PC-3 (cell line): ENCODE data around the gene SLC25A11. TPM values are rescaled to one million over a fixed set of nuclear protein-coding genes. Genes with fewer than 3 reads are reported as not detected.

Experiments
- ATAC-seq: fragments of 200-7000 bp; cut with Tn5 transposase; 2 replicates; pipeline ENCODE4 v1.9.1; 2020; ENCODE audit warnings: mild to moderate bottlenecking, moderate library complexity
- BruUV-seq: library from RNA; stranded (reverse); fragments of 400-500 nt; replicated peaks from 2 replicates; lab custom pipeline; 2021; lab: Mats Ljungman, UMichigan
- CTCF ChIA-PET: fragments of 300-600 bp; sonication (Branson Sonifier 250); formaldehyde crosslinking; loops from one replicate; lab custom pipeline; 2022; ENCODE audit warnings: antibody characterized with exemption; lab: Charles Lee
- POLR2A ChIA-PET: fragments of 300-600 bp; sonication (Branson Sonifier 250); formaldehyde crosslinking; loops from one replicate; lab custom pipeline; 2022; ENCODE audit warnings: antibody characterized with exemption; ENCODE audit not compliant: unreplicated experiment; lab: Charles Lee
- DNase-seq: peaks from one replicate; pipeline ENCODE4 v3.0.0-alpha.2; 2015
- H2AFZ ChIP-seq: fragments of 300-600 bp; sonication (generic); 2 replicates; pipeline ENCODE4 v1.6.0; 2016; ENCODE audit warnings: antibody characterized with exemption, low read length
- H3F3A ChIP-seq: fragments of 300-600 bp; sonication (generic); one replicate; pipeline ENCODE4 v1.6.0; 2017; ENCODE audit warnings: antibody characterized with exemption, low read length, control low read depth, mild to moderate bottlenecking; ENCODE audit not compliant: unreplicated experiment
- H3K27ac ChIP-seq: fragments of 300-600 bp; sonication (generic); 2 replicates; pipeline ENCODE4 v1.5.1; 2016; ENCODE audit warnings: mild to moderate bottlenecking, low read length
- H3K27me3 ChIP-seq: fragments of 300-600 bp; sonication (generic); 2 replicates; pipeline ENCODE4 v1.6.1; 2016; ENCODE audit warnings: low read length, mixed read lengths
- H3K36me3 ChIP-seq: fragments of 300-600 bp; sonication (generic); 2 replicates; pipeline ENCODE4 v1.6.1; 2016; ENCODE audit warnings: low read depth, mixed run types, low read length, mixed read lengths
- H3K4me1 ChIP-seq: fragments of 300-600 bp; sonication (generic); 2 replicates; pipeline ENCODE4 v1.5.1; 2016; ENCODE audit warnings: low read length; ENCODE audit not compliant: insufficient read depth
- H3K4me2 ChIP-seq: fragments of 300-600 bp; sonication (generic); 2 replicates; pipeline ENCODE4 v1.6.0; 2016; ENCODE audit warnings: low read length
- H3K4me3 ChIP-seq: fragments of 300-600 bp; sonication (generic); 2 replicates; pipeline ENCODE4 v1.5.1; 2016; ENCODE audit warnings: mild to moderate bottlenecking, low read length, mixed read lengths
- H3K79me2 ChIP-seq: fragments of 300-600 bp; sonication (generic); 2 replicates; pipeline ENCODE4 v1.6.1; 2017; ENCODE audit warnings: low read length, mixed read lengths
- H3K9ac ChIP-seq: fragments of 300-600 bp; sonication (generic); 2 replicates; pipeline ENCODE4 v1.6.0; 2016; ENCODE audit warnings: mild to moderate bottlenecking, low read length
- H3K9me2 ChIP-seq: fragments of 300-600 bp; sonication (generic); replicated peaks from 2 replicates; pipeline ENCODE4 v1.6.1; 2016; ENCODE audit warnings: mixed run types, low read length, mixed read lengths
- H3K9me3 ChIP-seq: fragments of 300-600 bp; sonication (generic); 2 replicates; pipeline ENCODE4 v1.6.1; 2016; ENCODE audit warnings: low read length, mixed read lengths
- H4K20me1 ChIP-seq: fragments of 300-600 bp; sonication (generic); 2 replicates; pipeline ENCODE4 v1.6.1; 2016; ENCODE audit warnings: low read length, mixed read lengths
- EZH2 ChIP-seq: fragments of 300-600 bp; sonication (generic); IDR thresholded peaks from one replicate; pipeline ENCODE4 v1.6.1; 2017; ENCODE audit warnings: antibody characterized with exemption, mild to moderate bottlenecking, low read length; ENCODE audit not compliant: unreplicated experiment
- EZH2phosphoT487 ChIP-seq: fragments of 300-600 bp; sonication (generic); IDR thresholded peaks from 2 replicates; pipeline ENCODE4 v1.6.1; 2018; ENCODE audit warnings: mild to moderate bottlenecking, antibody characterized with exemption, low read length, borderline replicate concordance
- intact Hi-C: fragments of 100-400 bp; cut with micrococcal nuclease; formaldehyde crosslinking; loops from 2 replicates; pipeline ENCODE4 v1.9.0; 2023
- total RNA-seq: library from RNA; depleted of rRNA; stranded (reverse); fragments of >200 nt; gene quantifications from 2 replicates; pipeline ENCODE4 v1.2.3, GENCODE V29; 2014
- TF ChIP-seq, protein P1 (sequence below): fragments of 300-600 bp; sonication (generic); conservative IDR thresholded peaks from 2 replicates; pipeline ENCODE4 v1.5.1; 2017; ENCODE audit warnings: antibody characterized with exemption, low read depth, mild to moderate bottlenecking, low read length

SLC25A11 gene
- total RNA-seq, 1 experiment from 2014 or later = 72.1 TPM

DNA sequence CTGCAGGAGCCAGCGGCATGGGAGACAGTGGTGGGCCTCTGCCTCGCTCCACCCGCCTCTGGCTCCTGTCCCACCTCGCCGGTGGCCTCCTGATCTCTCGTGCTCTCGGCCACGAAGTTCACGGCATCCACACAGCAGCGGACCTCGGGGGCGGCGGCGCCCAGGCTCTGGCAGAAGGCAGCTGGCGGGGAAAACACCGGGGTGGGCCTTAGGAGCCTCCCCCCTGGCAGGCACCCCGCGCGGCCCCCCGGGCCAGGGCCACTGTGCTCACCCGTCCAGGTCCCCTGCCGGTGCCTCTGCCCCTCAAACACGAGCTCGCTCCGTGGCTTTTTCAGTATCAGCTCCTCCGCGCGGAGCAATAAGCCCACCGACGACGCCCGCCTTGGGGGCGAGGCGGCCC lies 40.9 kb downstream of the SLC25A11 start:
- Histone ChIP-seq H2AFZ (no peak overlapping the region), H3K27me3 (no peaks in the 10 kb centered on the region), H3K79me2 (no peaks in the 10 kb centered on the region), H3K27ac (no peak overlapping the region), H3K4me2 (no peak overlapping the region), H3K9ac (no peak overlapping the region), H3K36me3 (no peaks in the 10 kb centered on the region; the same call in 1 of the 2 replicates), H3F3A (no peaks in the 10 kb centered on the region), H3K9me3 (no peaks in the 10 kb centered on the region), H3K4me1 (peaks cover 10% of the 10 kb centered on the region), H4K20me1 (no peaks in the 10 kb centered on the region), H3K4me3 (no peak overlapping the region), H3K9me2 (no peaks in the 10 kb centered on the region)
- BruUV-seq = no TSS peak
- CTCF ChIA-PET = no interaction called here
- intact Hi-C loops = no loop called here
- ATAC-seq = no peak
- POLR2A ChIA-PET = no interaction called here
- DNase-seq = no peak
- TF ChIP-seq, protein P1, sequence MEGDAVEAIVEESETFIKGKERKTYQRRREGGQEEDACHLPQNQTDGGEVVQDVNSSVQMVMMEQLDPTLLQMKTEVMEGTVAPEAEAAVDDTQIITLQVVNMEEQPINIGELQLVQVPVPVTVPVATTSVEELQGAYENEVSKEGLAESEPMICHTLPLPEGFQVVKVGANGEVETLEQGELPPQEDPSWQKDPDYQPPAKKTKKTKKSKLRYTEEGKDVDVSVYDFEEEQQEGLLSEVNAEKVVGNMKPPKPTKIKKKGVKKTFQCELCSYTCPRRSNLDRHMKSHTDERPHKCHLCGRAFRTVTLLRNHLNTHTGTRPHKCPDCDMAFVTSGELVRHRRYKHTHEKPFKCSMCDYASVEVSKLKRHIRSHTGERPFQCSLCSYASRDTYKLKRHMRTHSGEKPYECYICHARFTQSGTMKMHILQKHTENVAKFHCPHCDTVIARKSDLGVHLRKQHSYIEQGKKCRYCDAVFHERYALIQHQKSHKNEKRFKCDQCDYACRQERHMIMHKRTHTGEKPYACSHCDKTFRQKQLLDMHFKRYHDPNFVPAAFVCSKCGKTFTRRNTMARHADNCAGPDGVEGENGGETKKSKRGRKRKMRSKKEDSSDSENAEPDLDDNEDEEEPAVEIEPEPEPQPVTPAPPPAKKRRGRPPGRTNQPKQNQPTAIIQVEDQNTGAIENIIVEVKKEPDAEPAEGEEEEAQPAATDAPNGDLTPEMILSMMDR = no peak
- TF ChIP-seq EZH2 = no peak
- TF ChIP-seq EZH2phosphoT487 = no peak

DNA sequence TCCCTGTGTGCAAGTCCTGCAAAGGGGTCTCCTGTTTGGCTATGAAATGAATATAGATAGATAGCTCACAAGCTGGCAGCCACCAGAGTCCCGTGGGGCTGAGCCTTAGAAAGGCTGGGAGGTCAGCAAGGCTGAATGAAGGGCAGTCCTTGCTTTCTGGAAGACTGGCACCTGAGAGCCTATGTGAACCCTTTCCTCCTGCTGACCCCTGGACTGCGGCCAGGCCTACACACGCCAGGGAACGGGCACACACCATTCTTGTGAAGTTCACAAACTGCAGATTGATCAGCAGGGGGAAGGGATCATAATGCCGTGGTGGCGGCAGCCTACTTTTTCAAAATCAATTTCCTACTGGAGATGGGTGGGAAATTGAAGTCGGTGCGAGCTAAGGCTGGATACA lies 41.5 kb downstream of the SLC25A11 start:
- TF ChIP-seq EZH2 = no peak
- TF ChIP-seq, protein P1 = no peak
- TF ChIP-seq EZH2phosphoT487 = no peak
- Histone ChIP-seq H3K4me3 (no peak overlapping the region), H3K9me2 (no peaks in the 10 kb centered on the region), H3K36me3 (no peaks in the 10 kb centered on the region; the same call in 1 of the 2 replicates), H3K4me1 (peaks cover 8% of the 10 kb centered on the region), H3K9ac (no peak overlapping the region), H3K4me2 (no peak overlapping the region), H3K79me2 (no peaks in the 10 kb centered on the region), H4K20me1 (no peaks in the 10 kb centered on the region), H3F3A (no peaks in the 10 kb centered on the region), H3K9me3 (no peaks in the 10 kb centered on the region), H2AFZ (no peak overlapping the region), H3K27me3 (no peaks in the 10 kb centered on the region), H3K27ac (no peak overlapping the region)
- BruUV-seq = no TSS peak
- ChIA-PET POLR2A (no interaction called here), CTCF (no interaction called here)
- no peak for ATAC-seq
- DNase-seq = no peak
- intact Hi-C loops = no loop called here

DNA sequence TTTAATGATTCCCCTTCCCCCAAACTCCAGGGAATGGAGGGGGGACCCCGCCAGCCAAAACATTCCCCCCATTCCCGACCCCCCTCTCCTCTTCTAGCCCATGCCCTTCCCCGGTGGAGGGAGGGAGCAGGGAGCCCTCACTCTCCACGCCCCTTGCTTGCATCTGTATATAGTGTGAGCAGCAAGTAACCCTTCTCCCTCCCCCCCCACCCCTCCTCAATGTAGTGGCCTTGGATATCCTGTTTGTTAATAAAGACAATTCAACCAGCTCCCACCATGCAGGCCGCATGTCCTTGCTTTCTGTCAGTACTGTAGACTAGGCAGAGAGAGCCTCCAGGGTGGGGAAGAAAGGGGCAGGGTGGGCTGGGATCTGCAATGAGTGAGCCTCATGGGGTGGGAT lies 42.1 kb downstream of the SLC25A11 start:
- Histone ChIP-seq H3K36me3 (no peaks in the 10 kb centered on the region; the same call in 1 of the 2 replicates), H3K27me3 (no peaks in the 10 kb centered on the region), H2AFZ (no peak overlapping the region), H3F3A (no peaks in the 10 kb centered on the region), H3K9me2 (no peaks in the 10 kb centered on the region), H3K79me2 (no peaks in the 10 kb centered on the region), H3K4me2 (no peak overlapping the region), H3K4me1 (peaks cover 2% of the 10 kb centered on the region), H3K9me3 (no peaks in the 10 kb centered on the region), H3K27ac (no peak overlapping the region), H3K9ac (no peak overlapping the region), H3K4me3 (no peak overlapping the region), H4K20me1 (no peaks in the 10 kb centered on the region)
- DNase-seq = no peak
- ATAC-seq = no peak
- no TSS peak for BruUV-seq
- TF ChIP-seq EZH2 (no peak), EZH2phosphoT487 (no peak)
- TF ChIP-seq, protein P1 = no peak
- ChIA-PET CTCF (no interaction called here), POLR2A (no interaction called here)
- intact Hi-C loops = no loop called here
